K562 (cell line): ENCODE results near the gene PPTC7. TPM values are rescaled to one million over a fixed set of nuclear protein-coding genes. Genes with fewer than 3 reads are reported as not detected.
A peak's percentile ranks its signal among the peaks of the same experiment; 100 is the strongest.

ENCODE experiments used
- ATAC-seq: fragments of 200-7000 bp; cut with Tn5 transposase; 3 replicates; pipeline ENCODE4 v1.9.1; 2020; ENCODE audit warnings: moderate library complexity
- BruUV-seq: library from RNA; stranded (reverse); fragments of 400-500 nt; replicated peaks from 2 replicates; lab custom pipeline; 2021; lab: Mats Ljungman, UMichigan
- CTCF ChIA-PET: fragments of 300-600 bp; formaldehyde crosslinking; extraction: SDS; loops from one replicate; lab custom pipeline; 2021; ENCODE audit warnings: low intra/inter-chr PET ratio; lab: Yijun Ruan, JAX
- POLR2A ChIA-PET: fragments of 300-600, 350-650 bp; sonication (Branson Sonifier 250); formaldehyde crosslinking; extraction: SDS; loops from one replicate; lab custom pipeline; 2021; ENCODE audit warnings: antibody characterized with exemption, inconsistent platforms; lab: Yijun Ruan, JAX
- DNase-seq, 4 experiments: peaks; one replicate each; pipeline versions ENCODE4 v3.0.0 to v3.0.0-alpha.2; 2011 to 2018; ENCODE audit warnings: low spot score in 3 of 4, mixed read lengths in 3 of 4; ENCODE audit errors: extremely low read depth in 1 of 4
- FAIRE-seq: peaks from 2 replicates; lab custom pipeline; 2011; peaks lifted over from hg19 to GRCh38; lab: Jason Lieb, UNC
- H2AFZ ChIP-seq: 2 replicates; pipeline ENCODE4 v1.6.0; 2011; ENCODE audit warnings: low read depth, low read length, control low read depth, inconsistent platforms
- H3K27ac ChIP-seq: fragments of 200-600 bp; 3 replicates; pipeline ENCODE4 v1.8.0; 2011; ENCODE audit warnings: low read depth, mild to moderate bottlenecking, control low read depth, inconsistent platforms, low read length, moderate library complexity, mixed read lengths; ENCODE audit errors: extremely low read depth
- H3K27me3 ChIP-seq, 2 experiments: fragments of 300-600 bp in 1 of 2; 2 replicates in 1 of 2; 3 replicates in 1 of 2; pipeline versions ENCODE4 v1.6.0 to v1.8.0; 2011; ENCODE audit warnings: inconsistent platforms in 2 of 2, low read length in 2 of 2, mild to moderate bottlenecking in 1 of 2, mixed read lengths in 1 of 2, moderate library complexity in 1 of 2; ENCODE audit not compliant: control insufficient read depth in 2 of 2, insufficient read depth in 2 of 2
- H3K36me3 ChIP-seq: fragments of 300-600 bp; 3 replicates; pipeline ENCODE4 v1.8.0; 2011; ENCODE audit warnings: mild to moderate bottlenecking, low read length, inconsistent platforms; ENCODE audit not compliant: control insufficient read depth, insufficient read depth
- H3K4me1 ChIP-seq, 2 experiments: fragments of 200-600 bp in 1 of 2; replicated peaks in 1 of 2; 2 replicates in 1 of 2; 3 replicates in 1 of 2; pipeline versions ENCODE4 v1.5.1 to v1.8.0; 2011; ENCODE audit warnings: inconsistent platforms in 2 of 2, low read length in 2 of 2, mild to moderate bottlenecking in 1 of 2, mixed read lengths in 1 of 2, moderate library complexity in 1 of 2; ENCODE audit not compliant: control insufficient read depth in 2 of 2, insufficient read depth in 2 of 2
- H3K4me2 ChIP-seq: 2 replicates; pipeline ENCODE4 v1.6.1; 2011; ENCODE audit warnings: low read length, control low read depth, inconsistent platforms, mixed read lengths; ENCODE audit not compliant: insufficient read depth
- H3K4me3 ChIP-seq: fragments of 200-600 bp; sonication (generic), shearing (Covaris generic); 2 replicates; pipeline ENCODE4 v1.5.1; 2016; ENCODE audit warnings: control low read depth, inconsistent platforms
- H3K79me2 ChIP-seq: fragments of 200-600 bp; 3 replicates; pipeline ENCODE4 v1.8.0; 2011; ENCODE audit warnings: low read length, inconsistent platforms; ENCODE audit not compliant: control insufficient read depth, insufficient read depth
- H3K9ac ChIP-seq, 2 experiments: 2 replicates each; pipeline versions ENCODE4 v1.6.0 to v1.6.1; 2011; ENCODE audit warnings: low read depth in 2 of 2, low read length in 2 of 2, control low read depth in 1 of 2, inconsistent platforms in 1 of 2, mild to moderate bottlenecking in 1 of 2, mixed read lengths in 1 of 2; ENCODE audit not compliant: insufficient read depth in 1 of 2
- H3K9me1 ChIP-seq: one replicate; pipeline ENCODE4 v1.6.0; 2011; ENCODE audit warnings: inconsistent platforms, mild to moderate bottlenecking, low read length, moderate library complexity; ENCODE audit not compliant: control insufficient read depth, insufficient read depth
- H3K9me3 ChIP-seq: replicated peaks from 2 replicates; pipeline ENCODE4 v1.5.1; 2011; ENCODE audit warnings: low read depth, low read length, inconsistent platforms; ENCODE audit not compliant: control insufficient read depth, insufficient read depth
- H4K20me1 ChIP-seq: replicated peaks from 2 replicates; pipeline ENCODE4 v1.6.1; 2011; ENCODE audit warnings: low read length, inconsistent platforms, mixed read lengths; ENCODE audit not compliant: control insufficient read depth, insufficient read depth
- CBX1 ChIP-seq: sonication (generic); IDR thresholded peaks from 2 replicates; pipeline ENCODE4 v1.6.1; 2016; ENCODE audit warnings: antibody characterized with exemption, low read depth, mild to moderate bottlenecking
- JUN ChIP-seq, 2 experiments: sonication (generic) in 1 of 2; formaldehyde crosslinking in 1 of 2; IDR thresholded peaks; 2 replicates each; pipeline versions ENCODE4 v1.6.1 to v1.8.0; 2012 to 2022; ENCODE audit warnings: borderline replicate concordance in 2 of 2, mild to moderate bottlenecking in 2 of 2, improper control_type of control experiment in 1 of 2, low read depth in 1 of 2, low read length in 1 of 2, missing genetic modification reagents in 1 of 2
- SFPQ ChIP-seq: fragments of 200-400 bp; formaldehyde crosslinking; IDR thresholded peaks from 2 replicates; pipeline ENCODE4 v1.6.1; 2017; ENCODE audit warnings: mild to moderate bottlenecking, low read depth, low read length, moderate library complexity
- U2AF2 ChIP-seq: fragments of 200-400 bp; formaldehyde crosslinking; optimal IDR thresholded peaks from 2 replicates; pipeline ENCODE3; 2017; ENCODE audit warnings: low read depth, mild to moderate bottlenecking, low read length
- WGBS: fragments of 100-300 bp; shearing (Covaris generic); methylation state at CpG from one replicate; pipeline ENCODE4 v1.1.6; 2016; ENCODE audit warnings: low coverage, mixed read lengths; ENCODE audit not compliant: insufficient coverage; ENCODE audit errors: missing lambda C conversion rate; 5-methylcytosine and 5-hydroxymethylcytosine counted together
- in situ Hi-C: fragments of 300-500 bp; cut with MboI; formaldehyde crosslinking; loops from 4 replicates; pipeline ENCODE4 v1.15.0; 2018; ENCODE audit warnings: inconsistent platforms, mixed read lengths
- intact Hi-C: fragments of 100-400 bp; cut with micrococcal nuclease; formaldehyde crosslinking; loops from 2 replicates; pipeline ENCODE4 v1.14.2; 2022
- polyA plus RNA-seq, 8 experiments: library from polyadenylated mRNA; depleted of rRNA in 4 of 8; stranded (reverse) in 5 of 8; unstranded in 3 of 8; fragments of >200 nt; fragmentation: Nextera tagmentation in 2 of 8; fragmentation: Illumina TruSeq in 1 of 8; extraction: Ambion mirVana in 2 of 8; extraction: Trizol in 1 of 8; gene quantifications; 2 replicates each; pipeline versions ENCODE4 v1.2.1 to v1.2.3, GENCODE V29; 2011 to 2014; ENCODE audit warnings: inconsistent platforms in 1 of 8, missing spikeins in 1 of 8
- total RNA-seq, 7 experiments: library from RNA; depleted of rRNA in 6 of 7; stranded (reverse); fragments of >200 nt in 6 of 7; fragmentation: Illumina TruSeq in 2 of 7; extraction: Trizol in 2 of 7; gene quantifications; 2 replicates each; pipeline versions ENCODE4 v1.2.1 to v1.2.3, GENCODE V29; 2011 to 2021; ENCODE audit warnings: low replicate concordance in 1 of 7

Gene PPTC7
- total and polyA plus RNA-seq, 9 of the 15 experiments (the other 6 are each of a cell fraction or from before 2014, with no cell fraction given): 2.6 to 23.1 (median 11.9) TPM

- Histone ChIP-seq H3K36me3 (no peaks in the 10 kb centered on the region), H3K79me2 (no peaks in the 10 kb centered on the region), H3K9ac (no peak overlapping the region), H3K27me3 (no peaks in the 10 kb centered on the region), H3K4me1 (no peaks in the 10 kb centered on the region; a peak in 1 of 5 replicates), H3K4me3 (no peak overlapping the region), H2AFZ (peak overlapping the region; percentile 16; the same call in 1 of the 2 replicates), H3K27ac (no peak overlapping the region), H4K20me1 (no peaks in the 10 kb centered on the region), H3K4me2 (no peak overlapping the region), H3K9me1 (no peaks in the 10 kb centered on the region), H3K9me3 (no peaks in the 10 kb centered on the region)
- ChIA-PET CTCF (interaction anchor here (0.5 to 3.6 kb wide), 7 partner anchors 10 to 498 kb away, joined by 3 to 30 read pairs (median 5); partner anchors contain the start of gene ARPC3), POLR2A (interaction anchor here (1.0 to 1.7 kb wide), 3 partner anchors 61 to 131 kb away, joined by 3 to 5 read pairs (median 4); partner anchors contain the start of genes FAM216A and GPN3)
- TF ChIP-seq SFPQ (no peak), U2AF2 (no peak), JUN (IDR thresholded peaks at IDR 0.05; ENCODE audit: borderline replicate concordance, low read depth, low read length) (no peak), JUN (CRISPR knock-in tag; IDR thresholded peaks at IDR 0.05; ENCODE audit: borderline replicate concordance) (no peak), CBX1 (no peak)
- intact Hi-C loops (no loop called here), in situ Hi-C loops (loop anchor here (10.0 kb wide), 1 partner anchor 505 kb away; no protein-coding TSS in a partner anchor)
- WGBS: 67% methylated on average over 4 of the region's 4 CpGs
- no peak for DNase-seq
- FAIRE-seq: no peak
- ATAC-seq: no peak
- no TSS peak for BruUV-seq
Observed at GRCh38 chr12:110599334-110599733, 16.2 kb upstream of the PPTC7 start.
